T-helper 2 cell treated with Interferon-gamma antibody and Interleukin-4, amounts not matched to agents 5 μg/mL and 100 μg/mL, for 36 hours (primary cell): ENCODE data around the gene CCNB1.
A peak's percentile ranks its signal among the peaks of the same experiment; 100 is the strongest.
"Not testable (repeated sequence)": the region's sequence is repeated elsewhere in the genome, so short reads cannot be mapped to it uniquely, and the experiment has no call there.

Experiments
- DNase-seq: peaks from one replicate; pipeline ENCODE4 v3.0.0; 2021; ENCODE audit warnings: low spot score
- H3K27ac Mint-ChIP-seq: one replicate; pipeline ENCODE4 v1.8.0; 2021; ENCODE audit warnings: mild to moderate bottlenecking, mixed read lengths
- H3K27me3 Mint-ChIP-seq: one replicate; pipeline ENCODE4 v1.8.0; 2021; ENCODE audit warnings: low read depth, mixed read lengths
- H3K36me3 Mint-ChIP-seq: one replicate; pipeline ENCODE4 v1.8.0; 2021; ENCODE audit warnings: low read depth, mixed read lengths
- H3K4me1 Mint-ChIP-seq: one replicate; pipeline ENCODE4 v1.8.0; 2021; ENCODE audit warnings: low read depth, mixed read lengths
- H3K4me3 Mint-ChIP-seq: one replicate; pipeline ENCODE4 v1.8.0; 2022; ENCODE audit warnings: mild to moderate bottlenecking, moderate library complexity, mixed read lengths
- H3K9me3 Mint-ChIP-seq: one replicate; pipeline ENCODE4 v1.8.0; 2021; ENCODE audit warnings: mixed read lengths

CCNB1 gene

GRCh38 chr5:69166686-69167492, at the start of gene CCNB1:
Gene CCNB1, plus strand, starts transcription at chr5:69167150. Its CDS starts 113 bp downstream, at chr5:69167263.
- peak within 1 kb of the TSS; percentile 94 for H3K4me3 Mint-ChIP-seq
- no peaks in the 10 kb centered on the region for H3K9me3 Mint-ChIP-seq
- H3K27me3 Mint-ChIP-seq, result no peaks in the 10 kb centered on the region
- H3K36me3 Mint-ChIP-seq, result peaks cover 43% of the 10 kb centered on the region
- peak; percentile 99 for DNase-seq
- peaks cover 30% of the 10 kb centered on the region for H3K4me1 Mint-ChIP-seq
- H3K27ac Mint-ChIP-seq, result peak within 1 kb of the TSS; percentile 93

- Mint-ChIP-seq H3K36me3 (peaks cover 28% of the 10 kb centered on the region), H3K9me3 (no peaks in the 10 kb centered on the region), H3K27me3 (no peaks in the 10 kb centered on the region), H3K4me3 (no peak overlapping the region), H3K27ac (no peak overlapping the region), H3K4me1 (no peaks in the 10 kb centered on the region)
- no peak for DNase-seq
Measured at GRCh38 chr5:69129413-69129812, 37.5 kb upstream of the CCNB1 start.

- Mint-ChIP-seq H3K36me3 (peaks cover 26% of the 10 kb centered on the region), H3K4me1 (no peaks in the 10 kb centered on the region), H3K27me3 (no peaks in the 10 kb centered on the region), H3K4me3 (no peak overlapping the region), H3K9me3 (no peaks in the 10 kb centered on the region), H3K27ac (no peak overlapping the region)
- no peak for DNase-seq
Measured at GRCh38 chr5:69130241-69130640, 36.7 kb upstream of the CCNB1 start.

- no peak for DNase-seq
- H3K27me3 Mint-ChIP-seq, result no peaks in the 10 kb centered on the region
- H3K4me3 Mint-ChIP-seq, result no peak overlapping the region
- H3K4me1 Mint-ChIP-seq, result no peaks in the 10 kb centered on the region
- H3K27ac Mint-ChIP-seq, result no peak overlapping the region
- H3K9me3 Mint-ChIP-seq, result no peaks in the 10 kb centered on the region
- peaks cover 25% of the 10 kb centered on the region for H3K36me3 Mint-ChIP-seq
Measured at GRCh38 chr5:69131304-69131703, 35.6 kb upstream of the CCNB1 start.

- Mint-ChIP-seq H3K9me3 (no peaks in the 10 kb centered on the region), H3K4me3 (no peak overlapping the region), H3K27me3 (no peaks in the 10 kb centered on the region), H3K36me3 (peaks cover 12% of the 10 kb centered on the region), H3K27ac (no peak overlapping the region), H3K4me1 (no peaks in the 10 kb centered on the region)
- no peak for DNase-seq
Measured at GRCh38 chr5:69134126-69134525, 32.8 kb upstream of the CCNB1 start.

- Mint-ChIP-seq H3K27me3 (no peaks in the 10 kb centered on the region), H3K36me3 (peaks cover 7% of the 10 kb centered on the region), H3K4me3 (no peak overlapping the region), H3K9me3 (peaks cover 14% of the 10 kb centered on the region), H3K27ac (no peak overlapping the region), H3K4me1 (no peaks in the 10 kb centered on the region)
- no peak for DNase-seq
Measured at GRCh38 chr5:69136293-69136692, 30.7 kb upstream of the CCNB1 start.

- peaks cover 15% of the 10 kb centered on the region for H3K9me3 Mint-ChIP-seq
- not testable (repeated sequence) for H3K4me1 Mint-ChIP-seq, H3K4me3 Mint-ChIP-seq, DNase-seq, H3K27me3 Mint-ChIP-seq, H3K27ac Mint-ChIP-seq, H3K36me3 Mint-ChIP-seq
Measured at GRCh38 chr5:69137208-69137607, 29.7 kb upstream of the CCNB1 start.

GRCh38 chr5:69137807-69138206, 29.1 kb upstream of the CCNB1 start:
- Mint-ChIP-seq H3K27ac (no peak overlapping the region), H3K36me3 (peaks cover 7% of the 10 kb centered on the region), H3K9me3 (peaks cover 15% of the 10 kb centered on the region), H3K4me1 (no peaks in the 10 kb centered on the region), H3K4me3 (no peak overlapping the region), H3K27me3 (no peaks in the 10 kb centered on the region)
- DNase-seq, result no peak

GRCh38 chr5:69138766-69139165, 28.2 kb upstream of the CCNB1 start:
- no peaks in the 10 kb centered on the region for H3K4me1 Mint-ChIP-seq
- DNase-seq, result no peak
- no peaks in the 10 kb centered on the region for H3K27me3 Mint-ChIP-seq
- H3K27ac Mint-ChIP-seq, result no peak overlapping the region
- no peak overlapping the region for H3K4me3 Mint-ChIP-seq
- H3K9me3 Mint-ChIP-seq, result peaks cover 15% of the 10 kb centered on the region
- H3K36me3 Mint-ChIP-seq, result peaks cover 3% of the 10 kb centered on the region

GRCh38 chr5:69140239-69140638, 26.7 kb upstream of the CCNB1 start:
- not testable (repeated sequence) for H3K4me1 Mint-ChIP-seq, H3K27ac Mint-ChIP-seq

GRCh38 chr5:69140827-69141226, 26.1 kb upstream of the CCNB1 start:
- Mint-ChIP-seq H3K4me1 (no peaks in the 10 kb centered on the region), H3K27me3 (no peaks in the 10 kb centered on the region), H3K36me3 (peaks cover under 1% of the 10 kb centered on the region), H3K4me3 (no peak overlapping the region), H3K27ac (no peak overlapping the region), H3K9me3 (peaks cover 15% of the 10 kb centered on the region)
- no peak for DNase-seq

More at GRCh38 chr5:69140239-69140638, 26.7 kb upstream of the CCNB1 start:
- H3K9me3 Mint-ChIP-seq, result peaks cover 15% of the 10 kb centered on the region
- not testable (repeated sequence) for H3K27me3 Mint-ChIP-seq, DNase-seq, H3K36me3 Mint-ChIP-seq, H3K4me3 Mint-ChIP-seq

- not testable (repeated sequence) for DNase-seq, H3K27ac Mint-ChIP-seq, H3K36me3 Mint-ChIP-seq, H3K4me3 Mint-ChIP-seq, H3K9me3 Mint-ChIP-seq, H3K4me1 Mint-ChIP-seq, H3K27me3 Mint-ChIP-seq
Measured at GRCh38 chr5:69148576-69148975, 18.4 kb upstream of the CCNB1 start.

- Mint-ChIP-seq H3K4me3 (no peak overlapping the region), H3K9me3 (no peaks in the 10 kb centered on the region), H3K4me1 (no peaks in the 10 kb centered on the region), H3K27me3 (no peaks in the 10 kb centered on the region), H3K27ac (no peak overlapping the region), H3K36me3 (no peaks in the 10 kb centered on the region)
- no peak for DNase-seq
Measured at GRCh38 chr5:69148981-69149675, 17.8 kb upstream of the CCNB1 start.

- Mint-ChIP-seq H3K9me3 (no peaks in the 10 kb centered on the region), H3K27ac (no peak overlapping the region), H3K4me3 (no peak overlapping the region), H3K4me1 (no peaks in the 10 kb centered on the region), H3K36me3 (no peaks in the 10 kb centered on the region), H3K27me3 (no peaks in the 10 kb centered on the region)
- no peak for DNase-seq
Measured at GRCh38 chr5:69149676-69150010, 17.3 kb upstream of the CCNB1 start.
